Measurements from ENCODE around the gene RIMS3.

RIMS3 gene

DNA sequence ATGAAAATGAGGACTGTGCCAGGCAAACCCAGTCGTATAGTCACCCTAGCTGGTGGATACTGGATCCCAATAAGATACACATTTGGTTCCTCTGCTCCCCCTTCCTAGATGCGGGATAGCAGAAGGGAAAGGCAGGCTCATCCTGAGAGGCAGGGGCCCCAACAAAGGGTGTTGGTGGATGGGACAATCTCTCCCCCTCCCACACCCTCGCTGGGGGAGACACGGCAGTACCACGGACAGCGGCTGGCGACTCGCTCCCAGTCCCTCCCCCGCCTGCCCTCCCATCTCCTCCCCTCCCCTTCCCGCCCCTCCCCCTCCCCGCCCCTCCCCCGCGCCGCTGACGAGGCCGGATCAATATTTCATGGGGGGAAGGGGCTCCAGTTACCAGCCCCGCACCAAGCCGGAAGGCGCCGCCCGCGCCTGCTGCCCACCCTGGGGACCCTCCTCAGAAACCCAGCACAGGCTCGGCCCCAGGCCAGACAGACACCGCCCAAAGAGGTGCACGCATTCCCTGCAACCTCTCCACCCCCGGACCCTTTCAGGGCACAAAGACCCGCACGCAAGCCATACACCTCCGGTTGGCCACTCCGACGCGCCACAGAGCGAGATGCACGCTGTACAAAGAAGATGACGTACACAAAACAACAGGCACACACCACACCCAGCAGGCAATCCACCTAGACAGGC is 11.5 kb downstream of the RIMS3 start:
- H3K4me3 ChIP-seq (ENCODE audit: low read depth, low read length) = peak overlapping the region; percentile 57

DNA sequence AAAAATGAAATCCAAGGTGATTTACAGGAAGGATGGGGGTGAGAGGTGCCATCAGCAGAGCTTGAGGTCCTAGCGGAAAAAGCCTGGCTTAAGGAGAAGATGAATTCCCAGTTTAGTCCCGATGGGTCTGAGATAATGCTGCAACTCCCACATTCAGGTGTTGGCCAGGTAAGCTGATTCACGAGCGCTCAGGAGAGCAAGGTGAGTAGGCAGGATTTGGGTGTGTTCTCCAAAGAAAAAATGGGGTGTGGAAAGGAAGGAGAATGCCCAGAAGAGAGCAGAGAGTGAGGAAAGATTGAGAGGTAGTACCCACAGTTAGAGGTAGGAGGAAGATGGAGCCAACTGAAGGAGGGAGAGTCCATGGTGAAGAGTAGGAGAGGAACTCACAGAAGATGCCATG is 12.5 kb downstream of the RIMS3 start:
- no peak overlapping the region for H3K4me3 ChIP-seq (ENCODE audit: low read depth, low read length)

DNA sequence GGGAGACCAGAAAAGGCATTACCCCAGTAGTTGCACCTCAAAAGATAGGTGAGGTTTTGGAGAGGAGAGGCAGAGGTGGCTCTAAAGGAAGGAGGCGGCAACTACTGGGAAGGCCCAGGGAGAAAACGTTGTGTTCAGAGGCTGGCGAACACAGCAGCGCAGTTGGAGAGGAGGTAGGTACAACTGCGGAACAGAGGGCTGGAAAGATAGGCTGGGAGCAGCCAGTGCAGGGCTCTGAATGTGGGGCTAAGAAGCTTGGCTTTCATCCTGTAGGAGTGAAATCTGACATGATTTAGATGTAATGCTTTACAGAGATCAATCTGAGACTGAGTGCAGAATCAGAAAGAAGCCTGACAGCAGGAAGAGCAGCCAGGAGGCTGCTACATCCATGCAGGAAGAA is 13.0 kb downstream of the RIMS3 start:
- no peak overlapping the region for H3K4me3 ChIP-seq (ENCODE audit: low read depth, low read length)

DNA sequence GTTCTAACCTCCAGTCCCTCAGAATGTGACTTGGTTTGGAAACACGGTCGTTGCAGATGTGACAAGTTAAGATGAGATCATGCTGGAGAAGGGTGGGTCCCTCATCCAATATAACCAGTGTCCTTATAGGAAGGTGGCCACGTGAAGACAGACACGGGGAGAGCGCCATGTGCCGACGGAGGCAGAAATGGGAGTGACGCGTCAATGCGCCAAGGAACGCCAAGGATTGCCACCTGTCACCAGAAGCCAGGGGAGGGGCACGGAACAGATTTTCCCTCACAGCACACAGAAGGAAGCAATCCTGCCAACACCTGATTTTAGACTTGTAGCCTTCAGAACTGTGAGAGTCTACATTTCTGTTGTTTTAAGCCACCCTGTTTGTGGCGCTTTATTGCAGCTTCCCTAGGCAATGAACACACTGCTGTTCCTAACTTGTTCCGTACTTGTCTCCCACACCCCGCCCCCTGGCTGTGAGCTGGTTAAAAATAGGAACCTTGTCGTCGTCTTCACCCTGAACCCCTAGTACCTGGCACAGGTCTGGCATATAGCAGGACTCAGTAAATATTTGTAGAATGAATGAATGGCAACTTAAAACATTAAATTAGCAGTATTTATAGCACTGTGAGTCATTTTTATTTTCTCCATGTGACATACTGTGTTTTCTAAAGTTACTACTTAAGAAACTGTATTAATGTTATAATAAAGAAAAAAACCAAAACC is 14.2 kb downstream of the RIMS3 start:
- H3K4me3 ChIP-seq (ENCODE audit: low read depth, low read length) = no peak overlapping the region

DNA sequence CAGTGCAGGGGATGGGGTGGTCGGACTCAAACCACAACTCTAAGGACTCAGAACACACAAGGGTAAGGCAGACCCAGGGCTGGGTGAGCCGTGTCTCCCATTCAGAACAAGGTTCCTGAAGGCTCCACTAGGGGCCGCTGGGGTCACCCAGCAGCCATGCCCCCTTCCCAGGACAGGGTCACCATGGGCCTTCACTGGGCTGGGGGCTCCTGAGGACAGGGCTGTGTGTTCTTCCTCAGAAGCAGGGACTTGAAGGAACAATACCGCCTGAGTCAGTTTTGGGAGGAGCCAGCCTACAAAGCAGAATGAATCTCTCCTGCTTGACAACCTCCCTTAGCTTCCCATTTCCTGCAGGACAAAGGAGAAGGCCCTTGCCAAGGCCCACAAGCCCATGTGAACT is 15.4 kb downstream of the RIMS3 start:
- H3K4me3 ChIP-seq (ENCODE audit: low read depth, low read length) = no peak overlapping the region

DNA sequence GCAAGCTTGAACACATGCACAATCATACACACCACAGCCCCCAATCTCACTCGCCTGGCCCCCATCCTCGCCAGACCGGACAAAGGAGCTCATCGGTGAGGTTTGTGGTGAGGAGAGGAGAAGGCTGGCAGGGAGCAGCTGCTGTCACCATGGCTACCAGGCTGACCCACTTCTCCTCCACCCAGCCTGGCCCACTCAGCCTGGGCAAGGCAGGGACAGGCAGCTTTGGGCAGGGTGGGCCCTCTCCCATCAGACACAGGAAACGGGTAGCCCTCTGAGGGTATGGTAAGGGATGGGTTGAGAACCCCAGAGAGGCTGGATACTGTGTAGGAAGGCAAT is 15.9 kb downstream of the RIMS3 start:
- H3K4me3 ChIP-seq (ENCODE audit: low read depth, low read length) = no peak overlapping the region

DNA sequence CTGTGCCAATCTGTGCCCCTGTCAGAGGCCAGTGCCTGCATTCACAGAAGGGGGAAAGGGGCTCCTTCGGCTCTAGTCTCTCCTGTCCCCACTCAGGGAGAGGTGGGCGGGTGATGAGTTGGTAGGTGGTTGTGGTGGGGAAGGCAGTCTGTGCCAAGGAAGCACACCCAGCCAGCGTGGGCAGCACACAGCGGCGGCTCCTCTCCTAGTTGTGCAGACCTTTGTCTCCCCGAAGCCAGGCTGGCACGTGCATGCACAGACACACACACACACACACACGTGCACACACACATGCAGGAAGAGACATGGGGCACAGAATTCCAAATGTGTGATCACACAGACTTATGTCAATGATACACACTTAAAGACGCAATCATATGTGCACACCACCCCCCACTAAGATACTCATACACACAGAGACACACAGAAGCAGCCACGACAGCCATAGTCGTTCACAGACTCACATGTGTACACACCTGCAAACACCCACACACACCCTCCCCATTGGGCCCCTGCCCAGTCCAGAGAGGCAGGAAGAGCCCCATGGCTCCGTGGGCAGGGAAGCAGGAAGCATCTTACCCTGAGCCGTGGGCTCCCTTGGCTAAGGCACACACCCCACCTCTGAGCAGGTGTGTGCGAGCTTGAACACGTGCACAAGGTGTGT is 16.4 kb downstream of the RIMS3 start:
- no peak overlapping the region for H3K4me3 ChIP-seq (ENCODE audit: low read depth, low read length)

DNA sequence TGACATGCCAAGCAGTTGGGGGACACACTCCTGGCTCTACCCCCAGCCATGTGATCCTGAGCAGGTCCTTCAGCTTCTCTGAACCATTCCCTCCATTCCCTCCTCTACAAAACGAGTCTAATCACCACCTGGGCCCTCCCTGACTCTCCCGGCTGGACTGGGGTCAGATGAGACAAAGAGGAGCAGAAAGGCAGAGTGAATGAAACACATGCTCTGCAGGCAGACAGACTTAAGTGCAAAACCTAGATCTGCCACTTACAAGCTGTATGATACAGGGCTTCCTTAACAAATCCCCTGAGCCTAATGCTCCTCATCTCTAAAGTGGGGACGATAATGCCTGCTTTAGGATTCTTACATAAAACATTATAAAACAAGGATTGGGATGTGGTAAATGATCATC is 17.3 kb downstream of the RIMS3 start:
- no peak overlapping the region for H3K4me3 ChIP-seq (ENCODE audit: low read depth, low read length)

DNA sequence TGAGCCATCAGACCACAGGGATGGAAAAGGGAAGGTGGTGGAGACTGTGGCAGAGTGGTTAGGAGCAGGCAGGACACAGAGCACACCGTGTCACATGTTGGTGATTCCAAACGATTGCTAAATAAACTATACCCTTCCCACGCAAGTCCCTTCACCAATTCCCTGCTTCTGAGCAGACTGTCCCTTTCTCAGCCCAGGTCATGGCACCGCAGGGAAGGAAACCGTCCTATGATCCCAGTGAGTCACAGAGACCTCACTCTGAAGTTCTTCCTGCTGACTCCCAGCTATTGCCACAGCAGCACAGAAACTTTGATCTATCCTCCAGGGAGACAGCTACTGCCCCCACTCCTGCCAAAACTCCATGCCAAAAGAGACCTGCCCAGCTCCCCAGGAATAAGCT is 19.2 kb downstream of the RIMS3 start:
- no peak overlapping the region for H3K4me3 ChIP-seq (ENCODE audit: low read depth, low read length)

DNA sequence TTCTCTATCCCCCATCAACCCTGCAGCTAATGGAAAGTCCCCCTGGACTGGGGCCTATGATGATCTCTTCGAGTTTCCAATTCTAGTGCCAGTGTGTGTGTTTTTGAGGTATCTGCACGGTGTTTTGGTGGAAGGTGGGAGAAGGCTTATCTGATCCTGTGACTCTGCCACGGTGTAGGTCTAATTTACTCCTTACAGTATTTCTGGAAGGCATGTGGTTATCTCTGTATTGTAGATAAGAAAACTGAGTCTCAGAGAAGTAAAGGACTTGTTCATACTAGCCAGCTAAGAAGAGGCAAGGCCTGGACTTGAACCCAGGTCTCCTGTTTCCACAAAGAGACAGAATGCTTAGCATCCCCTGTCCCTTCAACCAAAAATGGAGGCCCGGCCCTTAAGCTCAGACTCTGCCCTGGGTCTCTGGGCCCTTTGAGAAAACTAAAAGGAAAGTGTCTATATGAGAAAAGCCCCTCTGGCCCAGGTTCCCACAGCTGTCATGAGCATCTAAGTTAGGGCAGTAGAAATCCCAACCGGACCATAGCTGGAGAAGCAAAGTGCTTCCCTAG is 20.3 kb downstream of the RIMS3 start:
- no peak overlapping the region for H3K4me3 ChIP-seq (ENCODE audit: low read depth, low read length)

DNA sequence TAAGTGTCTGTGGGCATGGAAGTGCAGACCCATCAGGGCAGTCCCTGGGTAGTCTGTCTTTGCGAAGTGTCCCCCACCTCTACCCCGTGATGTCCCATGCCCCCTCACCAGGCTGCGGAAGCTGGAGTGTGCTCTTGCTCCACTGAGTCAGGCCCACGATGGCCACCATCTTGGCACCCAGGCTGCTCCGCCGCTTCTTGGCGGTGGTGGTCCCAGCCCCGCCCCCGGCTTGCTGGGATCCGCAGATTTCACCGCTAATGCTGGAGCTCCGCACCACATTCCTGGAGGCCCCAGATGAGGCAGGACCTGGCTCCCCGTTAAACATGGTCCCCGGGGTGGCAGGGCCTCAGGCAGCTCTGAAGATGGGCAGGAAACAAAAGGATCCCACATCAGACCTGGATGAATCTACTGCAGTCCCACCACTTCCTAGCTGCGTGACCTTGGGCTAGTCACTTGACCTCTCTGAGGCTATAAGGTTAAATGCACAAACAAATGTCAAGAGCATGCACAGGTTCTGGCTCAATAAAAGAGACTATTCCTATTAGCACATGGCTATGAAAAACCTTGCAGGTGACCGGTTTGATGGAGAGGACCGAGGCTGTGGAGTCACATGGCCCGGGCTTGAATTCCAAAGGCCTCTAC is 23.8 kb downstream of the RIMS3 start:
- H3K4me3 ChIP-seq (ENCODE audit: low read depth, low read length) = no peak overlapping the region

DNA sequence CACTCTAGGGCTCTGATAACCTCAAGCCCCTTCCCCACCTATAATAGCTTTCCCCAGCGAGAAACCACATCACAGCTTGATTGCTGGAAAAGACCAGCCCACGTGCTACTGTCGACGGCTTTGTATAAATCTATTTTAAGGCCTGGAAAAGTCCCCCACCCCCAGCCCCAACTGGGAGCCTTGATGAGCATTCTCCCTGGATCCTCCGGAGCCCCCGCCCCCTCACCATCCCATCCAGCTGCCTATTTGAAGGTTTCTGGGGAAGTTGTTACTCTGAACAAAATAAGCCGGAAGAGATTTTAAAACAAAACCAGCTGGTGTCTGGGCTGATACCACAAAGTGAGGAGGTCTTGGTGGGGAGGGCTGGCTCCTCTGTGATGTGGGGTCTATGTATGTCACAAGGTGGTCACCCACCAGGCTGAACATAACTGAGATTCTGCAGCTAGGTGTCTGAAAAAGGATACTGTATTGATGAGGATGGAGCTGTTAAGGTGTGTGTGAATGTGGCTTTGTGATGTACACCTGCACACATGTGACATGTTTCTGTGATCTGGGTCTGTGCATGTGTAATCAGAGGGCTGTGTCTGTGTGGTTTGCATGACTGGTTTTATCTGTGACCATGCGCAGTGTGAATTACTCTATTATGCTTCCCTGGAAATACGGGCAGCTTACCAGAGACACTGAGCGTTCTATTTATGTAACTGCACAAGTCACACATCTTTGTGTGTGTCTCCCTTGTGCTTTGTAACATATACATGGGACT is 25.0 kb downstream of the RIMS3 start:
- H3K4me3 ChIP-seq (ENCODE audit: low read depth, low read length) = no peak overlapping the region

DNA sequence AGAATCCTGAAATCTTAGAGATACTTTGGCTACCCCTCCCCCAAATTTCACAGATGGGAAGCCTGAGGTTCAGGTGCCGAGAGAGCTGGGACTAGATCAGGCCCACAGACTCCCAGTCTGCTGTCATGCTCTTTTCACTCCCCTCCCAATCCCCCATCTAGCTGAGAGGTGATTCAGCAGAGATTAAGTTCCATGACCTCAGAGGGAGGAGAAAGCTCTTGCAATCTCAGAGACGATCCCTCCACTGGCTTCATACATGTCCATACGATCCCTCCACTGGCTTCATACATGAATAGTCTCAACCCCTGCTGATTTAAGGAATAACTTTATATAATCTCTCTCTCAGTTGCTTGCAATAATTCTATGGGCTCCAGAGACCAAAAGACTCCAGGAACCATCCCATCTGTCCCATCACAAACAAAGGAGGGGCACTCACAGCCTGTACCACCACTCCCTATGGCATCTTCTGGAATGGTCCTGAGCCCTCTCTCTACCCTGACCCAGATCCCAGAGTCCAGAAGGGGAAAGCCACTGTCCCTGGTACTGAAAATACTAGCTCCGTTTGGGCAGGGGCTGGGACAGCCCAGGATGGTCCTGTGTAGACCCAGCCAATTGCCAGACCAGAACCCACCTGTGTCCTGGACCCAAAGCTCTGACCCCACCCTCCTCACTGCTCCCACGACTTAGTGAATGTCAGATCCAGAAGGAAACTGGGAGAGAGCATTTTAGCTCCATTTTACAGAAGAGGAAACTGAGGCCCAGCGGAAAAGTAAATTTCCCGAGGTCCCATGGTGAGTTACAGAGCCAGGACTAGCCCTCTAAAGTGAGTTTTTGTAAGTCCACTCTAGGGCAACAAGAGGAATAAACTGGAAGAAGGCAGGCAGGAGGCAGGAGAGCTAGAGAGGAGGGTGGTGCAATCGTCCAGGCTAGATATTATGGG is 27.1 kb downstream of the RIMS3 start:
- H3K4me3 ChIP-seq (ENCODE audit: low read depth, low read length) = no peak overlapping the region

DNA sequence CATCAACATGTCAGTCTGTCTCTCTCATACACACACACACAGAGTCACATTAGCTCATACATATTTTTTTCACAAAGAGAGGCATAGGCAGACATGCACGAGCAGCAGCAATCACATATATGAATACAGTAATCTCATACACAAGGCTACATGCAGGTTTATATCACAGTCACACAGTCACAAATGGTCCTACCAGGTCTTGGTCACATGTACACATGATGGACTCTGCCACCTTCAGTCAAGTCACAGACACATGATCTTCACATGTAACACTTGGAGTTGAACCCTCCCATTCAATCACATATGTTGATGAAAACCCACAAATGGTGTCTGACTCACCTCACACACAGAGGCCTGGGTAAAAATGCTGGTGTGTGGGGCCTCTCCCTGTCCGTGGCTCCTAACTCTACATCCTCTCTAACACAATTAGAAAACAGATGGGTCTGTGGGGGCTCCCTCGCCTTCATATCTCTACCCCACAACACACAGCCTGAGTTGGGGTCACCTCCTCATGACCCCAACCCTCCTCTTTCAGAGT is 27.9 kb downstream of the RIMS3 start:
- H3K4me3 ChIP-seq (ENCODE audit: low read depth, low read length) = no peak overlapping the region

DNA sequence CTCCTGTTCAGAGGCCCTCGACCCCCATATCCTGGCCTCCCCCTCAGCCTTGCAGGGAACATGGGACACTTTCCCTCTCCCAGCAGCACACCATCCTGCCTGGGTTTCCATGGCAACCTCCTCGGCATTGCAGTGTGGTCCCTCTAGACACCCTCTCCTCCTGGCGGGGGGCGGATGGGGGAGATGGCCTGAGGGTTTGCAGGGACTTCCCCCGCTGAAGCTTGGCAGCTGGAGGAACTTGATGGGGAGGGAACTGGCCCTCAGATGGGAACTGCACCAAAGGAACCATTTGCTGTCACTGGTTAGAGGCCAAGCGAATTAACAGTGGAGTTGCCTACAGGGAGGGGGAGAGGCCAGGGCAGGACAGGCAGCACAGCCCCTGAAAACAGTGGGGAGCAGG is 28.7 kb downstream of the RIMS3 start:
- no peak overlapping the region for H3K4me3 ChIP-seq (ENCODE audit: low read depth, low read length)

DNA sequence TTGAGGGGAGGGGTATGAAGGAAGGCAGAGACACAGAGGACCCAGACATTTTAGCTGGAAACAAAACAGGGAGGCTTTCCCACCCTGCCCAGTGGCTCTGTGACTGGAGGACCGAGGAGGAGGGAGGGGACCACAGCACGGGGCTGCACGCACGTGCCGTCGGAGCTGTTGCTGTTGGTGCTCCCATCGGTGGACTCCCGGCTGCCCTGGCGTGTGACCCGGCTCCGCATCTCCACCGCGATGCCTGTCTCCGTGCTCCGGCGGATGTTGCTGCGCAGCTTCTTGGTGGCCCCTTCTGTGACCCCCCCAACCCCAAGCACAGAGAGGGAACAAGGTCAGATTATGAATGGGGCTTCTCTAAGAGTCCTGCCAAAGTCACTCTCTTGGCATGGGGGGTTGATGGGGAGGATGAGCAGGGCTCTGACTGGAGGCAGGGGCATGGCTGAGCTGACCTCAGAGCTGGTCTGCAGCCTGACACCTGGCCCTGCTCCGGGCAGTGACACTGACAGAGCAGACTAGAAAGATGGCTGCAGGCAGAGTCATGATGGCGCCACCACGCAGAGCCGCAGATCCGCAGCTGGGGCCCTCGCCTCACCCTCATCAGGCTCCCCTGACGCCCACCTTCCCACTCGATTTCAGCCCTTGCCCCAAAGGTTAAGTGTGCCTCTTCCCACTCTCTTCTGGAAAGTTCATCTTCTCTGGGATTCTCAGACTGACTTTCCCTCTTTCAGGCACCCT is 29.6 kb downstream of the RIMS3 start:
- no peak overlapping the region for H3K4me3 ChIP-seq (ENCODE audit: low read depth, low read length)

DNA sequence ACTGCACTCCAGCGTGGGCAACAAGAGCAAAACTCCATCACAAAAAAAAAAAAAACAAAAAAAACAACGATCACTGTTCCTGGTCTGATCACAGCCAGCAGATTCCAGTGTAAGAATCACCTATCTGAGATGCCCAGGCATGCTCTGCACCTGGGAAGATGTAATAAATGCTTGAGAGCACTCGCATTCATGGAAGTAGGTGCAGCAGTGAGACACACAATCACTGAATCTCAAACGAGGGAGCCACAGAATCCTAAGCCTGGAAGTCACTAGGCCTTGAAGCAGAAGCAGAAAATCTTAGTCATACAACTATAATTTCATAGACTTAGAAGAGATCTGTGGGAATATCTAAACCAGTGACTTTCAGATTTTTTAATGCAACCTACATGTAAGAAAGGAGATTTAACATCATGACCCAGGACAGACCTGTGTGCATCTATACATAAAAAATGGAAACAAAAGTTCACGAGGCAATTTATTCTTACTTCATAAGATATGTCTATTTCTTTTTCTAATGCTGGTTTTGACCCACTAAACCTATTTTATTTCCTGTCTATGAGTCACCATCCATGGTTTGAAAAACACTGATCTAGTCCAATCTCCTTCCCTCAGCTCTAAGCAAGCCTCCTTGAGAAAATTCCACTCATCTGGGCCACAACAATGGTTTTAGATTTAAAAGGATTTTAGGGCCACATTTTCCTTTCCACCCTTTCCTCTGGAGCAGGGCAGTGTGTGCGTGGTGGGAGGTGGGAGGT is 30.4 kb downstream of the RIMS3 start:
- H3K4me3 ChIP-seq (ENCODE audit: low read depth, low read length) = no peak overlapping the region

DNA sequence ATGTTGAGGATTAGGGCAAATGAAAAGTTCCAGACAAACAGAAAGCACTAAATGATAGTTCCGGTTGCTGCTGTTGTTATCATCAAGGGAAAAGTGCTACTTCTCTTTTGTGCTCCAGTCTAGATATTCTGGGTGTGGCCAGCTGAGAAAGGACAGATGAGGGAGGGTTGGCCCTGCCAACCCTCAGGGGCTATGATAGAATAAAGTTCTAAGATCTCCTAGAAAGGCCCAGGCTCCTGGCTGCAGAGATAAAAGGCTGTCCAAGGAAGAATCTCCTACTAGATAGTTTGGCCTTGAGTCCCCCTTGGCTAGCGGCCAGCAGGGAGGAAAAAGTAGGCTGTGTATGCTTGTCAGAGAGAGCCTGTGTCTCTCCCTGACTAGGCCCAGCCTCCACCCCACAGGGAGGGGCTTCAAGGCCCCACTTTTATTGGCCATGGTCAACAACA is 31.5 kb downstream of the RIMS3 start:
- no peak overlapping the region for H3K4me3 ChIP-seq (ENCODE audit: low read depth, low read length)
